ENCODE results near the gene MARVELD2.

Gene MARVELD2

DNA sequence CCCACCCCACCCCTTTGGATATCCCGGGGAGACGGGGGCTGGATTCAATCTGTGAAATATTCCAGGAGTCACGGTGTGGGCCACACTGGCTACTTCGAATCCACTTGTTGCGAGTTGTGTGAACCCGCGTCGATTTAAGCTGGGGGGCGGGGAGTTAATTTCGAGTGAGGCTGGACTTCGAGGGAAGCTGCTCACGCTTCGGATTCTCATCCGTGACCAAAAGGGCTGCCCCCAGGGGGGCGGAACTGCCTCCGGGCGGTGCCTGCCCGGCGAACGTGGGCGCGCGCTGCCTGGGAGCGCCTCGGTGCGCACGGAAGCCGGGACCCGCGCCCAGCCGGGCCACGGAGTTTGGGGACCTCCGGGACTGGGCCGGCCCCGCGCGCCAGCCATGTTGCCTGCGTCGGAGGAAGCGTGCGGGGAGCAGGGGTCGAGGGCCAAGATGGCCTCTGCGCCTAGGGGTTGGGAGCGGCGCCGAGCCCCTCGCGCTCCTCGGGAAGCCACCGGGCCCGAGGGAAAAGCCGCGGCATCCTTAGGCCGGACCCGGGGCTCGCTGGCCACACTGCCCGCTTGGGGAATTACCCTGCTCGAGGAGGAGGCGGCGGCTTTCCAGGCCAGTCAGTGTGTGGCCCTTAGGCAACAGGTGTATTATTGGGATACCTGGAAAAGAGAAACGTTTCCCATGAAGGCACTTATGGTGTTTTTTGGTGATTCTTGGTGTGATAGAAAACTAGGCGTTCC lies 78.6 kb downstream of the MARVELD2 start:
- no peak for DNase-seq
